HEK293 (cell line): ENCODE measurements around the gene FLOT2.
"Not testable (repeated sequence)": the region's sequence is repeated elsewhere in the genome, so short reads cannot be mapped to it uniquely, and the experiment has no call there.

ENCODE experiments used
- CTCF ChIA-PET: fragments of 350-600 bp; formaldehyde crosslinking; extraction: SDS; loops from one replicate; lab custom pipeline; 2021; ENCODE audit warnings: antibody characterized with exemption; lab: Yijun Ruan, JAX
- POLR2A ChIA-PET: fragments of 300-600 bp; formaldehyde crosslinking; extraction: SDS; loops from one replicate; lab custom pipeline; 2020; ENCODE audit warnings: antibody characterized with exemption, inconsistent platforms; lab: Yijun Ruan, JAX
- H3K27ac ChIP-seq: fragments of 200-500 bp; sonication (Bioruptor generic); 2 replicates; pipeline ENCODE4 v1.5.1; 2014; ENCODE audit warnings: low read depth, low read length, control low read depth, inconsistent platforms; ENCODE audit errors: extremely low read depth
- H3K36me3 ChIP-seq, 2 experiments: fragments of 200-500 bp in 1 of 2; sonication (Bioruptor generic) in 1 of 2; 1 replicate in 1 of 2; 2 replicates in 1 of 2; pipeline ENCODE4 v1.5.1; 2014 to 2017; ENCODE audit warnings: inconsistent platforms in 2 of 2, low read length in 2 of 2; ENCODE audit not compliant: control insufficient read depth in 2 of 2, insufficient read depth in 1 of 2
- H3K4me1 ChIP-seq: fragments of 200-500 bp; sonication (Bioruptor generic); 2 replicates; pipeline ENCODE4 v1.5.1; 2014; ENCODE audit warnings: mild to moderate bottlenecking, low read length, inconsistent platforms; ENCODE audit not compliant: control insufficient read depth, insufficient read depth
- H3K4me3 ChIP-seq: 2 replicates; pipeline ENCODE4 v1.5.1; 2011; ENCODE audit warnings: low read depth, mild to moderate bottlenecking, control low read depth, low read length, moderate library complexity
- H3K9me3 ChIP-seq: fragments of 200-500 bp; sonication (Bioruptor generic); 2 replicates; pipeline ENCODE4 v1.5.1; 2014; ENCODE audit warnings: low read depth, low read length, inconsistent platforms; ENCODE audit not compliant: control insufficient read depth, insufficient read depth
- MZF1 ChIP-seq: fragments of 450-650 bp; formaldehyde crosslinking; IDR thresholded peaks from 2 replicates; pipeline ENCODE4 v1.5.1; 2017; ENCODE audit warnings: missing biosample characterization, missing genetic modification characterization, borderline replicate concordance
- ZFP41 ChIP-seq: fragments of 450-650 bp; formaldehyde crosslinking; IDR thresholded peaks from 2 replicates; pipeline ENCODE4 v1.5.1; 2016; ENCODE audit warnings: missing biosample characterization, missing genetic modification characterization, borderline replicate concordance
- ZNF10 ChIP-seq: fragments of 450-650 bp; formaldehyde crosslinking; IDR thresholded peaks from 2 replicates; pipeline ENCODE4 v1.5.1; 2017; ENCODE audit warnings: missing biosample characterization, missing genetic modification characterization
- ZNF121 ChIP-seq: fragments of 450-650 bp; formaldehyde crosslinking; IDR thresholded peaks from 2 replicates; pipeline ENCODE4 v1.5.1; 2016; ENCODE audit warnings: missing biosample characterization, missing genetic modification characterization
- ZNF140 ChIP-seq: fragments of 450-650 bp; formaldehyde crosslinking; IDR thresholded peaks from 2 replicates; pipeline ENCODE4 v1.5.1; 2016; ENCODE audit warnings: missing biosample characterization, missing genetic modification characterization
- ZNF175 ChIP-seq: fragments of 450-650 bp; formaldehyde crosslinking; IDR thresholded peaks from 2 replicates; pipeline ENCODE4 v1.5.1; 2016; ENCODE audit warnings: missing biosample characterization, missing genetic modification characterization
- ZNF19 ChIP-seq: fragments of 450-650 bp; formaldehyde crosslinking; IDR thresholded peaks from 2 replicates; pipeline ENCODE4; 2016; ENCODE audit warnings: missing biosample characterization, missing genetic modification characterization, low read depth
- ZNF24 ChIP-seq: fragments of 450-650 bp; formaldehyde crosslinking; IDR thresholded peaks from 2 replicates; pipeline ENCODE4 v1.5.1; 2016; ENCODE audit warnings: missing biosample characterization, missing genetic modification characterization
- ZNF292 ChIP-seq: fragments of 450-650 bp; formaldehyde crosslinking; IDR thresholded peaks from 2 replicates; pipeline ENCODE4 v1.5.1; 2016; ENCODE audit warnings: low read depth, missing biosample characterization, missing genetic modification characterization, borderline replicate concordance
- ZNF426 ChIP-seq: fragments of 450-650 bp; formaldehyde crosslinking; IDR thresholded peaks from 2 replicates; pipeline ENCODE4 v1.5.1; 2017; ENCODE audit warnings: missing biosample characterization, missing genetic modification characterization, mild to moderate bottlenecking, inconsistent platforms, moderate library complexity
- ZNF677 ChIP-seq: fragments of 450-650 bp; IDR thresholded peaks from 2 replicates; pipeline ENCODE4 v1.5.0; 2018; ENCODE audit warnings: missing biosample characterization, mild to moderate bottlenecking, missing genetic modification characterization, moderate library complexity
- ZNF707 ChIP-seq: fragments of 450-650 bp; formaldehyde crosslinking; IDR thresholded peaks from 2 replicates; pipeline ENCODE4 v1.5.1; 2016; ENCODE audit warnings: missing biosample characterization, missing genetic modification characterization
- ZNF768 ChIP-seq: fragments of 450-650 bp; formaldehyde crosslinking; IDR thresholded peaks from 2 replicates; pipeline ENCODE4 v1.5.1; 2018; ENCODE audit warnings: missing biosample characterization, mild to moderate bottlenecking, missing genetic modification characterization
- ZNF777 ChIP-seq: fragments of 450-650 bp; formaldehyde crosslinking; IDR thresholded peaks from 2 replicates; pipeline ENCODE4 v1.5.1; 2017; ENCODE audit warnings: missing biosample characterization, missing genetic modification characterization, borderline replicate concordance
- TF ChIP-seq, protein P1 (sequence below): fragments of 450-650 bp; formaldehyde crosslinking; IDR thresholded peaks from 2 replicates; pipeline ENCODE4 v1.5.1; 2016; ENCODE audit warnings: missing biosample characterization, missing genetic modification characterization
- TF ChIP-seq, protein P2 (sequence below): fragments of 450-650 bp; formaldehyde crosslinking; IDR thresholded peaks from 2 replicates; pipeline ENCODE4 v1.5.1; 2016; ENCODE audit warnings: missing biosample characterization, missing genetic modification characterization
- TF ChIP-seq, protein P3 (sequence below): fragments of 450-650 bp; formaldehyde crosslinking; conservative IDR thresholded peaks from 2 replicates; pipeline ENCODE4 v1.5.1; 2016; ENCODE audit warnings: low read depth, missing biosample characterization, missing genetic modification characterization
- TF ChIP-seq, protein P4 (sequence below): fragments of 450-650 bp; formaldehyde crosslinking; IDR thresholded peaks from 2 replicates; pipeline ENCODE4 v1.5.1; 2016; ENCODE audit warnings: missing biosample characterization, missing genetic modification characterization
- TF ChIP-seq, protein P5 (sequence below): fragments of 450-650 bp; formaldehyde crosslinking; IDR thresholded peaks from 2 replicates; pipeline ENCODE4 v1.5.1; 2017; ENCODE audit warnings: missing biosample characterization, missing genetic modification characterization

Gene FLOT2

DNA sequence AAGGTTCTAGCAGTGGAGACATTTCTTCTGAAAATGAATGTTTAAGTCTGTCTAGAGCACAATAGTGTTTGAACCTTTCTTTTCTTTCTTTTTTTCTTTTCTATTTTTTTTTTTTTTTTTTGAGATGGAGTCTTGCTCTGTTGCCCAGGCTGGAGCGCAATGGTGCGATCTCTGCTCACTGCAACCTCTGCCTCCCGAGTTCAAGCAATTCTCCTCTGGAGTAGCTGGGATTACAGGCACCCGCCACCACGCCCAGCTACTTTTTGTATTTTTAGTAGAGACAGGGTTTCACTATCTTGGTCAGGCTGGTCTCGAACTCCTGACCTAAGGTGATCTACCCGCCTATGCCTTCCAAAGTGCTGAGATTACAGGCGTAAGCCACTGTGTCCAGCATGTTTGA is 37.0 kb upstream of the FLOT2 start:
- H3K27ac ChIP-seq, H3K9me3 ChIP-seq, H3K4me3 ChIP-seq: not testable (repeated sequence)
- peaks cover 11 to 41% of the 10 kb centered on the region in 2 experiments for H3K36me3 ChIP-seq
- CTCF ChIA-PET, result interaction anchor here (0.8 to 1.6 kb wide), 6 partner anchors 16 to 285 kb away, joined by 3 to 7 read pairs (median 4); no protein-coding TSS in a partner anchor
- POLR2A ChIA-PET, result interaction anchor here (1.1 to 2.0 kb wide), 2 partner anchors 15 to 17 kb away, joined by 3 to 5 read pairs; partner anchors contain the start of gene PHF12
- peaks cover 24% of the 10 kb centered on the region for H3K4me1 ChIP-seq
- TF ChIP-seq ZNF121 (tag by site-specific recombination), result peak; percentile 76

DNA sequence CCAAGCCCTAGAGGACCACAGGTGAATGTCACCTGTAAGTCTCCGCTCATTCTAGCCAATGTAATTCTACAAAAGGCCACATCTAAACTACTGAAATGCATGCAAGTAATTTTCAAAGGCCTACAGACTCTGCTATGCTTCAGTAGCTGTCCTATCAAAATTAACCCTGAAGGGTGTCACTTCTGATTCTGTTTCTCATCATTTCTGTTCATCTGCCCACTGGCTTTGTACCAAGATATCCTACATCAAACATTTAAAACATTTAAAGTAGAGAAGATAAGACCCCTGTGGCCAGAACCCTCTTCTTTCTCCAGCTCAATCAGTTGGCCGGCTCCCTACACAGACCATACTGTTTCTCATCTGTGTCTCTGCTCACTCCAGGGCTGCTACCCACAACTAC is 32.3 kb upstream of the FLOT2 start:
- peaks cover 16 to 67% of the 10 kb centered on the region in 2 experiments for H3K36me3 ChIP-seq
- H3K4me1 ChIP-seq, result no peaks in the 10 kb centered on the region; the same call in 1 of the 2 replicates
- POLR2A ChIA-PET, result interaction anchor here (1.2 kb wide), 1 partner anchor 22 kb away, joined by 8 read pairs; no protein-coding TSS in a partner anchor
- TF ChIP-seq, protein P1, sequence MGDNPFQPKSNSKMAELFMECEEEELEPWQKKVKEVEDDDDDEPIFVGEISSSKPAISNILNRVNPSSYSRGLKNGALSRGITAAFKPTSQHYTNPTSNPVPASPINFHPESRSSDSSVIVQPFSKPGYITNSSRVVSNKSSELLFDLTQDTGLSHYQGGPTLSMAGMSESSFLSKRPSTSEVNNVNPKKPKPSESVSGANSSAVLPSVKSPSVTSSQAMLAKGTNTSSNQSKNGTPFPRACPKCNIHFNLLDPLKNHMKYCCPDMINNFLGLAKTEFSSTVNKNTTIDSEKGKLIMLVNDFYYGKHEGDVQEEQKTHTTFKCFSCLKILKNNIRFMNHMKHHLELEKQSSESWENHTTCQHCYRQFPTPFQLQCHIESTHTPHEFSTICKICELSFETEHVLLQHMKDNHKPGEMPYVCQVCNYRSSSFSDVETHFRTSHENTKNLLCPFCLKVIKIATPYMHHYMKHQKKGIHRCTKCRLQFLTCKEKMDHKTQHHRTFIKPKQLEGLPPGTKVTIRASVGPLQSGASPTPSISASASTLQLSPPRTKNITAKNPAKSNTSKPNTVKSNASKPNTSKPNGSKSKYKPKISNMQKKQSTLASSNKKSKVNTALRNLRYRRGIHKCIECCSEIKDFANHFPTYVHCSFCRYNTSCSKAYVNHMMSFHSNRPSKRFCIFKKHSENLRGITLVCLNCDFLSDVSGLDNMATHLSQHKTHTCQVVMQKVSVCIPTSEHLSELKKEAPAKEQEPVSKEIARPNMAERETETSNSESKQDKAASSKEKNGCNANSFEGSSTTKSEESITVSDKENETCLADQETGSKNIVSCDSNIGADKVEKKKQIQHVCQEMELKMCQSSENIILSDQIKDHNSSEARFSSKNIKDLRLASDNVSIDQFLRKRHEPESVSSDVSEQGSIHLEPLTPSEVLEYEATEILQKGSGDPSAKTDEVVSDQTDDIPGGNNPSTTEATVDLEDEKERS (tag by site-specific recombination), result no peak
- TF ChIP-seq ZNF10 (tag by site-specific recombination) (no peak), ZNF777 (tag by site-specific recombination) (no peak), MZF1 (tag by site-specific recombination) (no peak), ZNF140 (no peak), ZFP41 (tag by site-specific recombination) (no peak), ZNF175 (no peak), ZNF707 (tag by site-specific recombination) (no peak), ZNF677 (tag by site-specific recombination) (no peak), ZNF426 (tag by site-specific recombination) (no peak), ZNF292 (tag by site-specific recombination) (no peak), ZNF768 (tag by site-specific recombination) (no peak), ZNF24 (tag by site-specific recombination) (no peak), ZNF19 (tag by site-specific recombination) (no peak)
- TF ChIP-seq, protein P2, sequence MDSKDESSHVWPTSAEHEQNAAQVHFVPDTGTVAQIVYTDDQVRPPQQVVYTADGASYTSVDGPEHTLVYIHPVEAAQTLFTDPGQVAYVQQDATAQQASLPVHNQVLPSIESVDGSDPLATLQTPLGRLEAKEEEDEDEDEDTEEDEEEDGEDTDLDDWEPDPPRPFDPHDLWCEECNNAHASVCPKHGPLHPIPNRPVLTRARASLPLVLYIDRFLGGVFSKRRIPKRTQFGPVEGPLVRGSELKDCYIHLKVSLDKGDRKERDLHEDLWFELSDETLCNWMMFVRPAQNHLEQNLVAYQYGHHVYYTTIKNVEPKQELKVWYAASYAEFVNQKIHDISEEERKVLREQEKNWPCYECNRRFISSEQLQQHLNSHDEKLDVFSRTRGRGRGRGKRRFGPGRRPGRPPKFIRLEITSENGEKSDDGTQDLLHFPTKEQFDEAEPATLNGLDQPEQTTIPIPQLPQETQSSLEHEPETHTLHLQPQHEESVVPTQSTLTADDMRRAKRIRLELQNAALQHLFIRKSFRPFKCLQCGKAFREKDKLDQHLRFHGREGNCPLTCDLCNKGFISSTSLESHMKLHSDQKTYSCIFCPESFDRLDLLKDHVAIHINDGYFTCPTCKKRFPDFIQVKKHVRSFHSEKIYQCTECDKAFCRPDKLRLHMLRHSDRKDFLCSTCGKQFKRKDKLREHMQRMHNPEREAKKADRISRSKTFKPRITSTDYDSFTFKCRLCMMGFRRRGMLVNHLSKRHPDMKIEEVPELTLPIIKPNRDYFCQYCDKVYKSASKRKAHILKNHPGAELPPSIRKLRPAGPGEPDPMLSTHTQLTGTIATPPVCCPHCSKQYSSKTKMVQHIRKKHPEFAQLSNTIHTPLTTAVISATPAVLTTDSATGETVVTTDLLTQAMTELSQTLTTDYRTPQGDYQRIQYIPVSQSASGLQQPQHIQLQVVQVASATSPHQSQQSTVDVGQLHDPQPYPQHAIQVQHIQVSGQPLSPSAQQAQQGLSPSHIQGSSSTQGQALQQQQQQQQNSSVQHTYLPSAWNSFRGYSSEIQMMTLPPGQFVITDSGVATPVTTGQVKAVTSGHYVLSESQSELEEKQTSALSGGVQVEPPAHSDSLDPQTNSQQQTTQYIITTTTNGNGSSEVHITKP (tag by site-specific recombination), result no peak
- TF ChIP-seq, protein P3, sequence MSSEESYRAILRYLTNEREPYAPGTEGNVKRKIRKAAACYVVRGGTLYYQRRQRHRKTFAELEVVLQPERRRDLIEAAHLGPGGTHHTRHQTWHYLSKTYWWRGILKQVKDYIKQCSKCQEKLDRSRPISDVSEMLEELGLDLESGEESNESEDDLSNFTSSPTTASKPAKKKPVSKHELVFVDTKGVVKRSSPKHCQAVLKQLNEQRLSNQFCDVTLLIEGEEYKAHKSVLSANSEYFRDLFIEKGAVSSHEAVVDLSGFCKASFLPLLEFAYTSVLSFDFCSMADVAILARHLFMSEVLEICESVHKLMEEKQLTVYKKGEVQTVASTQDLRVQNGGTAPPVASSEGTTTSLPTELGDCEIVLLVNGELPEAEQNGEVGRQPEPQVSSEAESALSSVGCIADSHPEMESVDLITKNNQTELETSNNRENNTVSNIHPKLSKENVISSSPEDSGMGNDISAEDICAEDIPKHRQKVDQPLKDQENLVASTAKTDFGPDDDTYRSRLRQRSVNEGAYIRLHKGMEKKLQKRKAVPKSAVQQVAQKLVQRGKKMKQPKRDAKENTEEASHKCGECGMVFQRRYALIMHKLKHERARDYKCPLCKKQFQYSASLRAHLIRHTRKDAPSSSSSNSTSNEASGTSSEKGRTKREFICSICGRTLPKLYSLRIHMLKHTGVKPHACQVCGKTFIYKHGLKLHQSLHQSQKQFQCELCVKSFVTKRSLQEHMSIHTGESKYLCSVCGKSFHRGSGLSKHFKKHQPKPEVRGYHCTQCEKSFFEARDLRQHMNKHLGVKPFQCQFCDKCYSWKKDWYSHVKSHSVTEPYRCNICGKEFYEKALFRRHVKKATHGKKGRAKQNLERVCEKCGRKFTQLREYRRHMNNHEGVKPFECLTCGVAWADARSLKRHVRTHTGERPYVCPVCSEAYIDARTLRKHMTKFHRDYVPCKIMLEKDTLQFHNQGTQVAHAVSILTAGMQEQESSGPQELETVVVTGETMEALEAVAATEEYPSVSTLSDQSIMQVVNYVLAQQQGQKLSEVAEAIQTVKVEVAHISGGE (tag by site-specific recombination), result no peak
- TF ChIP-seq, protein P4, sequence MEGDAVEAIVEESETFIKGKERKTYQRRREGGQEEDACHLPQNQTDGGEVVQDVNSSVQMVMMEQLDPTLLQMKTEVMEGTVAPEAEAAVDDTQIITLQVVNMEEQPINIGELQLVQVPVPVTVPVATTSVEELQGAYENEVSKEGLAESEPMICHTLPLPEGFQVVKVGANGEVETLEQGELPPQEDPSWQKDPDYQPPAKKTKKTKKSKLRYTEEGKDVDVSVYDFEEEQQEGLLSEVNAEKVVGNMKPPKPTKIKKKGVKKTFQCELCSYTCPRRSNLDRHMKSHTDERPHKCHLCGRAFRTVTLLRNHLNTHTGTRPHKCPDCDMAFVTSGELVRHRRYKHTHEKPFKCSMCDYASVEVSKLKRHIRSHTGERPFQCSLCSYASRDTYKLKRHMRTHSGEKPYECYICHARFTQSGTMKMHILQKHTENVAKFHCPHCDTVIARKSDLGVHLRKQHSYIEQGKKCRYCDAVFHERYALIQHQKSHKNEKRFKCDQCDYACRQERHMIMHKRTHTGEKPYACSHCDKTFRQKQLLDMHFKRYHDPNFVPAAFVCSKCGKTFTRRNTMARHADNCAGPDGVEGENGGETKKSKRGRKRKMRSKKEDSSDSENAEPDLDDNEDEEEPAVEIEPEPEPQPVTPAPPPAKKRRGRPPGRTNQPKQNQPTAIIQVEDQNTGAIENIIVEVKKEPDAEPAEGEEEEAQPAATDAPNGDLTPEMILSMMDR (tag by site-specific recombination), result no peak
- TF ChIP-seq, protein P5, sequence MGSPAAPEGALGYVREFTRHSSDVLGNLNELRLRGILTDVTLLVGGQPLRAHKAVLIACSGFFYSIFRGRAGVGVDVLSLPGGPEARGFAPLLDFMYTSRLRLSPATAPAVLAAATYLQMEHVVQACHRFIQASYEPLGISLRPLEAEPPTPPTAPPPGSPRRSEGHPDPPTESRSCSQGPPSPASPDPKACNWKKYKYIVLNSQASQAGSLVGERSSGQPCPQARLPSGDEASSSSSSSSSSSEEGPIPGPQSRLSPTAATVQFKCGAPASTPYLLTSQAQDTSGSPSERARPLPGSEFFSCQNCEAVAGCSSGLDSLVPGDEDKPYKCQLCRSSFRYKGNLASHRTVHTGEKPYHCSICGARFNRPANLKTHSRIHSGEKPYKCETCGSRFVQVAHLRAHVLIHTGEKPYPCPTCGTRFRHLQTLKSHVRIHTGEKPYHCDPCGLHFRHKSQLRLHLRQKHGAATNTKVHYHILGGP (tag by site-specific recombination), result no peak
- TF ChIP-seq, all 188 proteins: peak for 0
- CTCF ChIA-PET, result interaction anchor here (0.5 to 2.2 kb wide), 9 partner anchors 13 to 203 kb away, joined by 3 to 8 read pairs (median 4); partner anchors contain the start of gene TLCD1
- H3K27ac ChIP-seq, result no peak overlapping the region
- no peak overlapping the region for H3K4me3 ChIP-seq
- H3K9me3 ChIP-seq, result no peaks in the 10 kb centered on the region
